Fibroblast of the conjunctiva (primary cell): ENCODE results near the gene ATF4.

Source experiments
- DNase-seq: peaks from one replicate; pipeline ENCODE4 v3.0.0-alpha.2; 2010; ENCODE audit warnings: low read depth

ATF4 gene

GRCh38 chr22:39558950-39559349 is 38.6 kb downstream of the ATF4 start:
- DNase-seq, result no peak

DNA sequence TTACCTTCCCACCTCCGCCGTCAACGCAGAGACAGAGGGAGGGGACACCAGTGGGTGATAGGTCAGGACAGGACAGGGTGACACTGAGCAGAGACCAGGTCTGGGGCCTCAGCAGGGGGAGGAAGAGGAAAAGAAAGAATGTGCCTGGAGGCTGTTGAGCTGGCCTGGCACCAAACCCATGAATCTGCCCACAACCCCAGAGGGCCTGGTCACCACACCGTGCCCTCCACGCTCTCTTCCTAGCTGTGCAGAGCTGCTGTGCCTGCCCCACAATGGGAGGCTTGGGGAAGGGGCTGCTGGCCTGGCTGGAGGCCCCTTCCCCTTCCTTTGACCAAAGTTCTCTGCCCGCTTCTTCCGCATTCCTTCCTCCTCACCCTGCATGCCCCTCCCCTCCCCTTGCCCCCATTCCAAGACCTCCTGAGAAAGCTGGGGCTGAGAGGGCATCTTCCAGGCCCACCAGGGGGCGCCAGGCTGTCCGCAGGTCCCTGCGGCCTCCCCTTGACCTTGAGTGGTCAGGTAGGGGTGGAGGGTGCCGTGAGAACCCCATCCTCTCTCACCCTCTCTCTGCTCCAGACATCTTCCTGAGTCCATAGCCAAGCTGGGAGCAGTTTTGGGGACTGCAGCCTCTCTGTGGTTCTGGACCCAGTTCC is 39.2 kb downstream of the ATF4 start:
- no peak for DNase-seq

- no peak for DNase-seq
Measured at GRCh38 chr22:39560127-39560526, 39.8 kb downstream of the ATF4 start.

- no peak for DNase-seq
Measured at GRCh38 chr22:39562839-39563489, 42.6 kb downstream of the ATF4 start.

DNA sequence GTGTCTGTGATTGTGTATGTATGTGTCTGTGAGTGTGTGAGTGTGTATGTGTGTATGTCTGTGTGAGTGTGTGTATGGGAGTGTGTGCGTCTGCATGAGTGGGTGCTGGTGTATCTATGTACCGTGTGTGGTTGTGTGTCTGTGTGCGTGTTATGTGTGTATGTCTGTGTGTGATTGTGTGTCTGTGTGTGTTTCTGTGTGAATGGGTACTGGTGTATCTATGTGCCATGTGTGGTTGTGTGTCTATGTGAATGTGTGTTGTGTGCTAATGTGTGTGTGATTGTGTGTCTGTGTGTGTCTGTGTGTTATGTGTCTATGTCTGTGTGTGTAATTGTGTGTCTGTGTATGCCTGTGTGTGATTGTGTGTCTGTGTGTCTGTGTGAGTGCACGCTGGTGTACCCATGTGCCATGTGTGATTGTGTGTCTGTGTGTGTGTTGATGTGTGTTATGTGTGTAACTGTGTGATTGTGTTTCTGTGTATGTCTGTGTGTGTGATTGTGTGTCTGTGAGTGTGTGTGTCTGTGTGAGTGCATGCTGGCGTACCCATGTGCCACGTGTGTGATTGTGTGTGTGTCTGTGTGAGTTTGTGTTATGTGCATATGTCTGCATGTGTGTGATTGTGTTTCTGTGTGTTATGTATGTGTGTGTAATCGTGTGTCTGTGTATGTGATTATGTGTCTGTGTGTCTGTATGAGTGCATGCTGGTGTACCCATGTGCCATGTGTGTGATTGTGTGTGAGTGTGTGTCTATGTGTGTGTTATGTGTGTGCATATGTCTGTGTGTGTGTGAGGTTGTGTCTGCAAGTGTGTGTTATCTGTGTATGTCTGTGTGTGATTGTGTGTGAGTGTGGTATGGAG is 43.4 kb downstream of the ATF4 start:
- DNase-seq, result no peak

- DNase-seq, result no peak
Measured at GRCh38 chr22:39565414-39565944, 45.1 kb downstream of the ATF4 start.

DNA sequence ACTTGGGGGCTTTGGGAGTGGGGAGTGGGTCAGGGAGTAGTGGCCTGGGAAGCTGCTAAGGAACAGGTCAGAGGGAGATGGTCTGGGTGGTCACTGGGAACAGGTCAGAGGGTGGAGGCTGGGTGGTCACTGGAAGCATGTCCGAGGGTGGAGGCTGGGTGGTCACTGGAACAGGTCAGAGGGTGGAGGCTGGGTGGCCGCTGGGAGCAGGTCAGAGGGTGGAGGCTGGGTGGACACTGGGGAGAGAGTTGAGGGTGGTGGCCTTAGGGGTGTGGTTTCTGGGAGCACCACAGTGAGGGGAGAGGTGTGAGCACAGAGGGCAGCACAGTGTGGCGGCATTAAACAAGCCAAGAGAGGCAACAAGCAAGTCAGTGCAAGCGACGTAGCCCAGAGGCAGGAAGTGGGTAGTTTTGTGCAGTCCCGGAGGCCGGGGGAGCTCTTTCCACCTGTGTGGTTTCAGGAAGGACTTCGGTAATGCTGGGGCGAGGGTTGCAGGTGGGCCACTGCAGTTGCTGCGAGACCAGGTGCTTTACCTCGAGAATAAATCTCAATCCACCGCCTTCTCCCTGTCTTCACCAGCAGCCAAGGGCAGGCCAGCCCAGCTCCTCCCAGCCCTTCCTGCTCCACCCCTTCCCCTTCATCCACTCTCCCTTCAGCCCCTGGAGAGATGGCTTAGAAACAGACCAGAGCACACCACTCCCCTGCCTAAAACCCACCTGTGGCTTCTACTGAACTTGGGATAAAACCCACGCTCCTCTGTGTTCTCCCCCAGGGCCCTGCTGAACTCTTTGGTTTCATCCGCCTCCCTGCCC is 47.0 kb downstream of the ATF4 start:
- DNase-seq, result no peak

DNA sequence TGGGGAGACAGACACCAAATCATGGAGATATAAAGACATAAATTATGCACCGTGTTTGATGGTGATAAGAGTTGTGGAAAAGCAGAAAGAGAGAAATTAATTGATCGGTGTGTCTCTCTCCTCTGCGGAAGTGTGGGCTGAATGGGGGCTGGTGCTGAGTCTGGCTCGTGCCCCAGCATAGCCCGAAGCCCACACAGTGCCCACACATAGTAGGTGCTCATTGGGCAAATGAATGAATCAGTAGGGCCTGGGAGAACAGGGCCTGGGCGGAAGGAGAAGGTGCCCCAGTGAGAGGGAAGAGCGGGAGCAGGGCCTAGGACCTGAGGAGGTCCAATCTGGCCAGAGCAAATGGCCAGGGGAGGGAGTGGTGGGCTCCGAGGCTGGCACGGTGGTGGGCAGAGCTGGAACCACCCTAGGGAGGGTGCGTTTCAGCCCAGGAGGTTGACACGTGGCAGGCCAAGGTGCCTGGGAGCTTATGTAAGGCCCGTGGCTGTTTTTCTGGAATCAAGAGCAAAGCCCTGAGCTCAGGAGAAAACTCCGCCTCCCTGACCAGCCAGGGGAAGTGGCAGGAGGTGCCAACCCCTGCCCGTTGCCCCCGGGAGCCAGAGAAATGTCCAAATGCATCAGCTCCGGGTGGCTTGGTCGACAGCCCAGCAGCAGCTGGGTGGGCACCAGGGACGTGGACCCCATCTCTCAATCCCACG is 48.1 kb downstream of the ATF4 start:
- DNase-seq, result no peak

DNA sequence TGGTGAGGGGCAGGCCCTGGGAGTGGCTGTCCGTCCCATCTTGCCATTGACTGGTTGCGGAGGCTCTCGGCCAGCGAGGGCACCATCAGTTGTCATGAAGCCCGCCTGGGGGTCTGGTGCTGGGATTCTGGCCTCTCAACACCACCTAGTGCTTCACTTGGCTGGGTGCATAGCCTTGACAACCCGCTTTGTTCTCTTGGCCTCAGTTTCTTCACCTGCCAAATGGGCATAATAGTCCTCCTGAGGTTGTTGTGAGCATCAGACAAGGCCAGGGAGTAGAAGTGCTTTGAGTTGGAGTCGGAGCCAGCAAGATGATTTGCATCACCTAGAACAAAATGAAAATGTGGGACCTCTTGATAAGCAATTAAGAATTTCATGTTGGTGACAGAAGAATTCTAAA is 48.7 kb downstream of the ATF4 start:
- DNase-seq, result no peak

- DNase-seq, result no peak
Measured at GRCh38 chr22:39570226-39570625, 49.9 kb downstream of the ATF4 start.

DNA sequence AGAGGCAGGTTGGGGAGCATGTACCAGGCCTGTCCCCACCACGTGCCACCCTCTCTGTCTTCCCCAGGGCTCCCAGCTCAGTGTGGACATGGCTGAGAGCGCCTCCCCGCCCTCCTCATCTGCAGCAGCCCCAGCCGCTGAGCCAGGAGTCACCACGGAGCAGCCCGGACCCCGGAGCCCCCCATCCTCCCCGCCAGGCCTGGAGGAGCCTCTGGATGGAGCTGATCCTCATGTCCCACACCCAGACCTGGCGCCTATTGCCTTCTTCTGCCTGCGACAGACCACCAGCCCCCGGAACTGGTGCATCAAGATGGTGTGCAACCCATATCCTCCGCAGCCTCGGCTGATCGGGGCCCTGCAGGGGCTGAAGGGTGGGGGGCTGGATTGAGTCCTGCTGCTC is 50.3 kb downstream of the ATF4 start, which contains the start of gene CACNA1I:
Gene CACNA1I (plus strand): TSS at position 89 of the 400 bp plus-strand sequence. CDS start 0 bp downstream, at position 89.
- DNase-seq, result no peak

- DNase-seq, result no peak
Measured at GRCh38 chr22:39571538-39571937, 51.2 kb downstream of the ATF4 start.
